ENCODE measurements around the gene TMEM140.

GRCh38 chr7:135165862-135166261 is 18.0 kb downstream of the TMEM140 start:
- no peak for TF ChIP-seq CTCF (optimal IDR thresholded peaks at IDR 0.05 in 1 of 3, IDR thresholded peaks at IDR 0.05 in 1 of 3, conservative IDR thresholded peaks at IDR 0.05 in 1 of 3; ENCODE audit: extremely low read depth in 1 of 3, insufficient read depth in 2 of 3, low read length in 3 of 3)
- TF ChIP-seq EZH2 (IDR thresholded peaks at IDR 0.05; ENCODE audit: low read length), result no peak
